ENCODE results near the gene TFDP1.

TFDP1 gene

GRCh38 chr13:113573065-113573464, 11.5 kb upstream of the TFDP1 start:
- DNase-seq: peak; percentile 19

GRCh38 chr13:113576597-113576996, 8.0 kb upstream of the TFDP1 start:
- no peak for DNase-seq

- DNase-seq: no peak
Measured at GRCh38 chr13:113577881-113578435, 6.6 kb upstream of the TFDP1 start.

- DNase-seq: peak; percentile 26
Measured at GRCh38 chr13:113579686-113580085, 4.9 kb upstream of the TFDP1 start.

GRCh38 chr13:113581871-113582270, 2.7 kb upstream of the TFDP1 start:
- DNase-seq: peak; percentile 47

GRCh38 chr13:113582841-113583631, 1.5 kb upstream of the TFDP1 start:
- DNase-seq: peak; percentile 48

- peak; percentile 70 for DNase-seq
Measured at GRCh38 chr13:113584870-113585671, 518 bp downstream of the TFDP1 start.

GRCh38 chr13:113585896-113586295, 1.3 kb downstream of the TFDP1 start:
- peak; percentile 50 for DNase-seq

GRCh38 chr13:113586661-113587479, 2.3 kb downstream of the TFDP1 start:
- peak; percentile 57 for DNase-seq

GRCh38 chr13:113588394-113589111, 4.0 kb downstream of the TFDP1 start:
- peak; percentile 52 for DNase-seq

GRCh38 chr13:113589251-113589960, 4.9 kb downstream of the TFDP1 start:
- DNase-seq: peak; percentile 48

GRCh38 chr13:113589961-113590339, 5.4 kb downstream of the TFDP1 start:
- DNase-seq: peak; percentile 49

- peak; percentile 42 for DNase-seq
Measured at GRCh38 chr13:113591750-113592149, 7.2 kb downstream of the TFDP1 start.

- DNase-seq: peak; percentile 54
Measured at GRCh38 chr13:113592571-113592970, 8.0 kb downstream of the TFDP1 start.

- peak; percentile 41 for DNase-seq
Measured at GRCh38 chr13:113594066-113594821, 9.7 kb downstream of the TFDP1 start.

- DNase-seq: peak; percentile 30
Measured at GRCh38 chr13:113595131-113595530, 10.6 kb downstream of the TFDP1 start.

GRCh38 chr13:113596321-113597200, 12.0 kb downstream of the TFDP1 start:
- peak; percentile 42 for DNase-seq

- DNase-seq: no peak
Measured at GRCh38 chr13:113597391-113598080, 13.0 kb downstream of the TFDP1 start.

- DNase-seq: no peak
Measured at GRCh38 chr13:113598081-113598410, 13.5 kb downstream of the TFDP1 start.
